Loucy (cell line): ENCODE measurements around the gene CTBP2.

Experiments used
- CTCF ChIP-seq: fragments of 200-600 bp; sonication (generic); conservative IDR thresholded peaks from 2 replicates; pipeline ENCODE4 v1.5.1; 2014; ENCODE audit warnings: mild to moderate bottlenecking, antibody characterized with exemption, low read length
- EZH2phosphoT487 ChIP-seq: fragments of 200-600 bp; IDR thresholded peaks from 2 replicates; pipeline ENCODE4 v1.6.1; 2018; ENCODE audit warnings: antibody characterized with exemption, mild to moderate bottlenecking, moderate library complexity, borderline replicate concordance

- TF ChIP-seq EZH2phosphoT487 (no peak), CTCF (no peak)
Observed at GRCh38 chr10:125023862-125024496, 136.4 kb downstream of the CTBP2 start.
